ENCODE data around the gene NAGA.

DNA sequence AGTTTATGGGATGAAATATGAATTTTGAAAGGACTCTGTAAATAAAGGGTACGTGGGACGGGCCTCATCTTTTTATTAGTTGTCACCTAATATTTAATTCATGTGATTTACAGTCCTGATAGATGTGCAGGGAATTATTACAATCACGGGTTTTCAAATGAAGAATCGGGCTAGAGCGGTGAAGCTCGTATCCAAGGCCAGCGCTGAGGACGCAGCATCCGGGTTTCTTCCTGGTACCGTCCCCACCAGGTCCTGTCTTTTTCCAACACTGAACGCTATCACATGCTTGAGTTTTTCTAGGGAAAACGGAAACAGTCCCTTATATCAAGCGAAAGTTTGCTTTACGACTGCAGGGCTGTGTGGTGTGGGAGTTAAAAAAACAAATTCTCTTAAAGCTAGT, 9.7 kb upstream of the NAGA start:
- TF ChIP-seq, protein P1, sequence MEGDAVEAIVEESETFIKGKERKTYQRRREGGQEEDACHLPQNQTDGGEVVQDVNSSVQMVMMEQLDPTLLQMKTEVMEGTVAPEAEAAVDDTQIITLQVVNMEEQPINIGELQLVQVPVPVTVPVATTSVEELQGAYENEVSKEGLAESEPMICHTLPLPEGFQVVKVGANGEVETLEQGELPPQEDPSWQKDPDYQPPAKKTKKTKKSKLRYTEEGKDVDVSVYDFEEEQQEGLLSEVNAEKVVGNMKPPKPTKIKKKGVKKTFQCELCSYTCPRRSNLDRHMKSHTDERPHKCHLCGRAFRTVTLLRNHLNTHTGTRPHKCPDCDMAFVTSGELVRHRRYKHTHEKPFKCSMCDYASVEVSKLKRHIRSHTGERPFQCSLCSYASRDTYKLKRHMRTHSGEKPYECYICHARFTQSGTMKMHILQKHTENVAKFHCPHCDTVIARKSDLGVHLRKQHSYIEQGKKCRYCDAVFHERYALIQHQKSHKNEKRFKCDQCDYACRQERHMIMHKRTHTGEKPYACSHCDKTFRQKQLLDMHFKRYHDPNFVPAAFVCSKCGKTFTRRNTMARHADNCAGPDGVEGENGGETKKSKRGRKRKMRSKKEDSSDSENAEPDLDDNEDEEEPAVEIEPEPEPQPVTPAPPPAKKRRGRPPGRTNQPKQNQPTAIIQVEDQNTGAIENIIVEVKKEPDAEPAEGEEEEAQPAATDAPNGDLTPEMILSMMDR (IDR thresholded peaks at IDR 0.05) = no peak
- TF ChIP-seq POLR2A (IDR thresholded peaks at IDR 0.05) (no peak), EP300 (IDR thresholded peaks at IDR 0.05; ENCODE audit: low read depth) (no peak)
